Measurements from ENCODE around the gene DSTN.
A peak's percentile ranks its signal among the peaks of the same experiment; 100 is the strongest.

The DSTN gene

GRCh38 chr20:17558941-17559304 lies 11.0 kb upstream of the DSTN start:
- TF ChIP-seq POLR2AphosphoS5 (IDR thresholded peaks at IDR 0.05; ENCODE audit: low read depth) (no peak), REST (IDR thresholded peaks at IDR 0.05; ENCODE audit: insufficient replicate concordance, low read depth) (no peak), SPI1 (IDR thresholded peaks at IDR 0.05; ENCODE audit: borderline replicate concordance, low read depth) (no peak), CTCF (IDR thresholded peaks at IDR 0.05; ENCODE audit: insufficient read depth, low read length) (no peak), GABPA (IDR thresholded peaks at IDR 0.05; ENCODE audit: low read depth) (no peak)
- no peak overlapping the region for H3K4me3 ChIP-seq (replicated peaks; ENCODE audit: insufficient read depth, low read length)
- H3K27me3 ChIP-seq (ENCODE audit: insufficient read depth, poor library complexity, severe bottlenecking) = no peaks in the 10 kb centered on the region
- peak overlapping the region; percentile 55 for H3K27ac ChIP-seq (replicated peaks)
- DNase-seq (ENCODE audit: low read depth in 1 of 2, low spot score in 1 of 2) = no peak

- DNase-seq (ENCODE audit: low read depth in 1 of 2, low spot score in 1 of 2) = no peak
- no peaks in the 10 kb centered on the region for H3K27me3 ChIP-seq (ENCODE audit: insufficient read depth, poor library complexity, severe bottlenecking)
- H3K27ac ChIP-seq (replicated peaks) = no peak overlapping the region
- TF ChIP-seq POLR2AphosphoS5 (IDR thresholded peaks at IDR 0.05; ENCODE audit: low read depth) (no peak), CTCF (IDR thresholded peaks at IDR 0.05; ENCODE audit: insufficient read depth, low read length) (no peak), REST (IDR thresholded peaks at IDR 0.05; ENCODE audit: insufficient replicate concordance, low read depth) (no peak), GABPA (IDR thresholded peaks at IDR 0.05; ENCODE audit: low read depth) (no peak), SPI1 (IDR thresholded peaks at IDR 0.05; ENCODE audit: borderline replicate concordance, low read depth) (no peak)
- no peak overlapping the region for H3K4me3 ChIP-seq (replicated peaks; ENCODE audit: insufficient read depth, low read length)
Measured at GRCh38 chr20:17559338-17559737, 10.5 kb upstream of the DSTN start.

GRCh38 chr20:17560344-17561074 lies 9.4 kb upstream of the DSTN start:
- no peak overlapping the region for H3K27ac ChIP-seq (replicated peaks)
- TF ChIP-seq REST (IDR thresholded peaks at IDR 0.05; ENCODE audit: insufficient replicate concordance, low read depth) = no peak
- TF ChIP-seq GABPA (IDR thresholded peaks at IDR 0.05; ENCODE audit: low read depth) = no peak
- no peak for TF ChIP-seq SPI1 (IDR thresholded peaks at IDR 0.05; ENCODE audit: borderline replicate concordance, low read depth)
- TF ChIP-seq POLR2AphosphoS5 (IDR thresholded peaks at IDR 0.05; ENCODE audit: low read depth) = no peak
- no peak for TF ChIP-seq CTCF (IDR thresholded peaks at IDR 0.05; ENCODE audit: insufficient read depth, low read length)
- no peak for DNase-seq (ENCODE audit: low read depth in 1 of 2, low spot score in 1 of 2)
- H3K4me3 ChIP-seq (replicated peaks; ENCODE audit: insufficient read depth, low read length) = no peak overlapping the region
- no peaks in the 10 kb centered on the region for H3K27me3 ChIP-seq (ENCODE audit: insufficient read depth, poor library complexity, severe bottlenecking)

Measured in HL-60 (cell line).